Dermis blood vessel endothelial cell (primary cell): ENCODE measurements around the gene ALDH16A1. TPM values are rescaled to one million over a fixed set of nuclear protein-coding genes. Genes with fewer than 3 reads are reported as not detected.

Experiments
- DNase-seq: peaks from one replicate; pipeline ENCODE4 v3.0.0; 2010
- total RNA-seq: library from RNA; depleted of rRNA; stranded (reverse); fragments of >200 nt; gene quantifications from 2 replicates; pipeline ENCODE4 v1.2.3, GENCODE V29; 2014

Gene ALDH16A1
- total RNA-seq, 1 donor from 2014 or later, result 55.3 TPM

DNA sequence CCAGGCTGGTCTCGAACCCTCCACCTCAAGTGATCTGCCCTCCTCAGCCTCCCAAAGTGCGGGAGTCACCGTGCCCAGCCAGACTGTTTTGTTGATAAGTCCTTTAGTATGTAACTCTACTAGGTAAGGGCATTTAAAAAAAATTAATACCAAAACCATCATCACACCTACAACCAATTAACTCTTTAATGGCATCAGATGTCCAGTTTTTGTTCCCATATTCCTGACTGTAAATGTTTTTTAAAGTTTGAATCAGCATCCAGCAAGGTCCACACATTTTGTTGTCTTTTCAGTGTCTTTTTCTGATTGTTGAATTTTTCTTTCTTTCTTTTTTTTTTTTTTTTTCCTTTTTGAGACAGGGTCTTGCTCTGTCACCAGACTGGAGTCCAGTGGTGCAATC, 65.0 kb downstream of the ALDH16A1 start:
- DNase-seq, result no peak

Other genes starting within 250 kb of the ALDH16A1 start
- 0.28 and 1.0 TPM in 2 replicates for gene SLC6A16, start 128.0 kb upstream of the ALDH16A1 start, total RNA-seq
- gene CD37, start 117.8 kb upstream of the ALDH16A1 start, total RNA-seq, result not detected in 2 replicates
- 74.7 and 101 TPM in 2 replicates for gene TEAD2, start 90.8 kb upstream of the ALDH16A1 start, total RNA-seq
- gene DKKL1, start 89.3 kb upstream of the ALDH16A1 start, total RNA-seq, result 0.33 TPM in 1 of 2 replicates, not detected in the other
- not detected in 2 replicates for gene KASH5, start 65.0 kb upstream of the ALDH16A1 start, total RNA-seq
- gene PTH2, start 29.8 kb upstream of the ALDH16A1 start, total RNA-seq, result not detected in 2 replicates
- not detected in 2 replicates for gene GFY, start 27.8 kb upstream of the ALDH16A1 start, total RNA-seq
- gene SLC17A7, start 11.7 kb upstream of the ALDH16A1 start, total RNA-seq, result 0.17 and 0.42 TPM in 2 replicates
- gene PIH1D1, start 1.4 kb upstream of the ALDH16A1 start, total RNA-seq, result 143 and 169 TPM in 2 replicates
- 1.2 and 1.6 TPM in 2 replicates for gene FLT3LG, start 21.0 kb downstream of the ALDH16A1 start, total RNA-seq
- 2,583 and 3,504 TPM in 2 replicates for gene RPL13A, start 34.4 kb downstream of the ALDH16A1 start, total RNA-seq
- 2,205 and 5,498 TPM in 2 replicates for gene RPS11, start 43.2 kb downstream of the ALDH16A1 start, total RNA-seq
- gene FCGRT, start 59.4 kb downstream of the ALDH16A1 start, total RNA-seq, result 77.9 and 241 TPM in 2 replicates
- 6.7 and 24.8 TPM in 2 replicates for gene RCN3, start 74.8 kb downstream of the ALDH16A1 start, total RNA-seq
- 90.4 and 98.7 TPM in 2 replicates for gene NOSIP, start 127.3 kb downstream of the ALDH16A1 start, total RNA-seq
- 6.1 and 7.5 TPM in 2 replicates for gene PRRG2, start 128.1 kb downstream of the ALDH16A1 start, total RNA-seq
- gene PRR12, start 138.0 kb downstream of the ALDH16A1 start, total RNA-seq, result 2.4 and 4.8 TPM in 2 replicates
- gene RRAS, start 186.9 kb downstream of the ALDH16A1 start, total RNA-seq, result 24.3 and 28.6 TPM in 2 replicates
- 11.9 and 26.5 TPM in 2 replicates for gene SCAF1, start 189.0 kb downstream of the ALDH16A1 start, total RNA-seq
- 47.3 and 79.9 TPM in 2 replicates for gene IRF3, start 212.6 kb downstream of the ALDH16A1 start, total RNA-seq
- 3.1 and 9.2 TPM in 2 replicates for gene BCL2L12, start 212.7 kb downstream of the ALDH16A1 start, total RNA-seq
- gene PRMT1, start 224.0 kb downstream of the ALDH16A1 start, total RNA-seq, result 282 and 338 TPM in 2 replicates
- gene ADM5, start 236.4 kb downstream of the ALDH16A1 start, total RNA-seq, result 0.70 and 1.5 TPM in 2 replicates
- gene CPT1C, start 237.9 kb downstream of the ALDH16A1 start, total RNA-seq, result 19.1 and 19.5 TPM in 2 replicates